GM19397 (cell line): ENCODE data around the gene GAS2L2.

ENCODE experiments used
- ATAC-seq: cut with Tn5 transposase; IDR thresholded peaks from one replicate; pipeline ENCODE4 v1.9.1; 2021; ENCODE audit warnings: mild to moderate bottlenecking, moderate library complexity; ENCODE audit not compliant: unreplicated experiment

Gene GAS2L2

GRCh38 chr17:35701491-35701890, 51.5 kb downstream of the GAS2L2 start:
- ATAC-seq: no peak

DNA sequence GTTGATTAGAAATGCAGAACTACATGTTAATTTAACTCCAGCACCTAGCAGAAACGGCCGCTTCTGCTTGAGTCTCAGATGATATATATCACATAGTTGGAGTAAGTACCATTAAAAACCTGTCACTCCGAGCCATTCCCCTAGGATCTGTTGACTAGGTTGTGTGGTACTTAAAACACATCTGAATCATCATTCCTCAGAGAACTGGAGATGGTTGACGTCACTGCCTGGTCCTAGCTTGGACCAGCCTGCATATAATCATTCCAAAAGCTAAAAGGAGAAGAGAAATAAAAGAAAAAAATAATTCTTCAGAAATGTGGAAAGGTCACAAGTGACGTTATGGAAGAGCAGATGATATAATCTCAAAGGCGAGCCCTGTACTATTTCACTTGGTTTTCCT, 52.9 kb downstream of the GAS2L2 start:
- ATAC-seq: no peak

DNA sequence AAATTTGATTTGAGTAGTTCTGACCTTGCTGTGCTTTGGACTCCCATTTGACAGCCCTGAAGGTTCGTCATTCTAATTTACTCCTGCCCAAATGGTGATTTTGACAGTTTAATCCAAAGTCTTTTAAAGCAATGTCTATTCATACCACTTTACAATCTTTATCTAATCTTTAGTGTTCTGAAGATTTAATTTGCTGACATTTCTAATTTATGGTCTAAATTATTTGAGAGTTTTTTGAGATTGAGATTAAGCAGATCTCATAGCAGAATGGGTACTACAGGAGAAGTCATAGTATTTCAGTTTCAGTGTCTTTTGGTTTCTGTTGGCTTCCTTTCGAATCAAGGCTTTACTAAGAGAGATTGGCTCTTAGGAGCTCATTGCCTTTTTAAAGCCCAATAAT, 54.2 kb downstream of the GAS2L2 start:
- no peak for ATAC-seq

GRCh38 chr17:35695613-35696012, 57.4 kb downstream of the GAS2L2 start:
- no peak for ATAC-seq

GRCh38 chr17:35694906-35695305, 58.1 kb downstream of the GAS2L2 start:
- ATAC-seq: no peak
